NCI-H524 treated with DMSO at 0.1 percent for 48 hours (cell line): ENCODE data around the gene POP7.
"Not testable (repeated sequence)": the region's sequence is repeated elsewhere in the genome, so short reads cannot be mapped to it uniquely, and the experiment has no call there.

Source experiments
- DNase-seq: peaks from one replicate; lab custom pipeline; 2025; lab: John Stamatoyannopoulos, UW

Gene POP7

GRCh38 chr7:100723732-100724275 lies 17.9 kb downstream of the POP7 start:
- no peak for DNase-seq

GRCh38 chr7:100724364-100724763 lies 18.4 kb downstream of the POP7 start:
- DNase-seq = not testable (repeated sequence)

DNA sequence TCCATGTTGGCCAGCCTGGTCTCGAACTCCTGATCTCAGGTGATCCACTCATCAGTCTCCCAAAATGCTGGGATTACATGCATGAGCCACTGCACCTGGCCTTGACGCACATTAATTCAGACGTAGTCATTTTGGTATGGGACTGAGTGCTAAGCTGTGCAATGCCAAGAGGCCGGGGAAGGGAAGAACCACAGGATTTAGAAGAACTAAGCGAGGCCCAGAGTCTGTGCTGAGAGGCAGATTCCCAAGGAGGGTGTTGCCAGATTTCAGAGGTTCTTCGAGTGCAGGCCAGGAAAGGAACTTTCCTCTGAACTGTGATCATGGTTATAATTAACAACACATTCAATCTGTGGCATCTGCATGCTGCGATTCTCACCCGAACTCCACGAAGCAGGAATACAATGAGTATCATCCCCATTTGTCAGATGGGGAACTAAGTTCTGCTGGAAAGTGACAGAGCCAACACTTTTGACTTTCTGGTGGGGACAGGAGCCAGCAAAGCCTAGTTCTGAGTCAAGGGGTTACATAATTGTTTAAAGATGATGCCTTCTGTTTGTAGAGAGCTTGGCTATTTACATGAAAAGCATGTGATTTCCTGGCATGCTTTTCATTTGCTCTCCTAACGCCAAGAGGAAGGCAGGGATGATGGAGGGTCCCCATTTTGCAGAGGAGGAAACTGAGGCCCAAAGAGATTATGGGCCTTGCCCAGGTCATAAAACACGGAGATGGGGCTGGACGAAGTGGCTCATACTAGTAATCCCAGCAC lies 21.3 kb downstream of the POP7 start:
- no peak for DNase-seq

DNA sequence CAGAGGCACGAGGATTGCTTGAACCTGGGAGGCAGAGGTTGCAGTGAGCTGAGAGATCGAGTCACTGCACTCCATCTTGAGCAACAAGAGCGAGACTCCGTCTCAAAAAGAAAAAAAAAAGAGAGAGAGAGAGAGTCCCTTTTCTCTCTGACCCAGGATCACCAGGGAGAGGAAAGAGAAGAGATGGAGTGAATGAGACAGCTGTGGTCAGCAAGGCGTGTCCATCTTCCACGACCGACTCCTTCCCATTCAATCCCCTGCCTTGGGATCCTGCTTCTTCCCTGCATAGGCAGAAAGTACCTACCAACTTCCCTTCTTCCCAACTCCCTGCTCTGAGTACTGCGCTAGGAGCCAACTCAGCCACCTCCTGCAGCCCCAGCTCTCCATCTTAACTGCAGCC lies 22.3 kb downstream of the POP7 start:
- no peak for DNase-seq

DNA sequence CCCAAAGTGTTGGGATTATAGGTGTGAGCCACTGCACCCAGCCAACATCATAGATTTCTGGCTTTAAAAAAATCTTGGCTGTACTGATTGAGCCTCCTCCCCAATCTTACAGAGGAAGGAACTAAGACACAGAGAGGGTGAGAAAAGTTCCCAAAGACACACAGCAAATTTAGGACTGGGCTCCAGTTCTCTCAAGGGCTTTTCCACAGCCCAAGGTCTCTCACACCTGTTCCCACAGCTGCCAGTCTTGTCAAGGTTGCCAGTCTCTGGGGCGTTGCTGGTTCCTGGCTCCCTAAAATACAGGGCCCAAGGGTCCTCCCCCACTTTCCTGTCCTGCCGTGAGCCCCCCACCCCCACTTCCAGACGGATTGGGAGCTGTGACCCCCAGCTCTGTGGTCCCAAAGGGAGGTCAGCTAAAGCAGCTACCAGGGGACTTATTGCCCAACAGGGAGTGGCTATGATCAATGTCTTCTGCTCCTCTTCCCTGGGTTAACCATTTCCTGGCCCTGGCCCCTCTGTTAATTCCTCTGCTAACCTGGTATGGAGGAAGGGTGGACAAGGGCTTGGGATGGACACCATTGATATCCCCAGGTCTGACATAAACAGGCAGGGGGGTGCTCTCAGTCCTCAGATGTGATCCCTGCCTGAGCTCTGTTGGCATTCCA lies 24.3 kb downstream of the POP7 start:
- no peak for DNase-seq

DNA sequence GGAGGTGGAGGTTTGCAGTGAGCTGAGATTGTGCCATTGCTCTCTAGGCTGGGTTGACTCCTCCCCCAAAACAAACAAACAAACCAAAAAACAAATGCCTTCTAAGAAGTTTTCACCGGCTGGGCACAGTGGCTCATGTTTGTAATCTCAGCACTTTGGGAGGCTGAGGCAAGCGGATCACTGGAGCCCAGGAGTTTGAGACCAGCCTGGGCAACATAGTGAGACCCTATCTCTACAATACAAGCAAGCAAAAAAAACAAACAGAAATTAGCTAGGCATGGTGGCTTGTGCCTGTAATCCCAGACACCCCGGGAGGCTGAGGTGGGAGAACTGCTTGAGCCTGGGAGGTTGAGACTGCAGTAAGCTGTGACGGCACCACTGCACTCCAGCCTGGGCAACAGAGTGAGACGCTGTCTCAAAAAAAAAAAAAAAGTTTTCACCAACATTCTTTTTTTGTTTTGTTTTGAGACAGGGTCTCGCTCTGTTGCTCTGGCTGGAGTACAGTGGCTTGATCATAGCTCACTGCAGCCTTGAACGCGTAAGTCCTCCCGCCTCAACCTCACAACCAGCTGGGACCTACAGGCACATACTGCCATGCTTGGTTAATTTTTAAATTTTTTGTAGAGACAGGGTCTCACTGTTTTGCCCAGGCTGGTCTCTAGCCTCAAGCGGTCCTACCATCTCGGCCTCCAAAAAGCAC lies 26.2 kb downstream of the POP7 start:
- DNase-seq = no peak

- DNase-seq = no peak
Observed at GRCh38 chr7:100735730-100736129, 29.8 kb downstream of the POP7 start.

DNA sequence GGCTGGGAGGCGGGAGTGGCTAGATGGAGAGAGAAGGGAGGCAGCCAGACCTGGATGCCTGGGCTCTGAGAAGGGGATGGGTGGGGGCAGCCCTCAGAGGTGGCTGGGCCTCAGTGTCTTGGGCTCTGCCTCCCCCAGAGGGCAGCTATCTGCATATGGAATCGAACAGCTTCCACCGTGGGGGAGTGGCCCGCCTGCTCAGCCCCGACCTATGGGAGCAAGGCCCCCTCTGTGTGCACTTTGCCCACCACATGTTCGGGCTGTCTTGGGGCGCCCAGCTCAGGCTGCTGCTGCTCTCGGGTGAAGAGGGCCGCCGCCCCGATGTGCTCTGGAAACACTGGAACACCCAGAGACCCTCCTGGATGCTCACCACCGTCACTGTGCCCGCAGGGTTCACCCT lies 30.8 kb downstream of the POP7 start:
- no peak for DNase-seq

DNA sequence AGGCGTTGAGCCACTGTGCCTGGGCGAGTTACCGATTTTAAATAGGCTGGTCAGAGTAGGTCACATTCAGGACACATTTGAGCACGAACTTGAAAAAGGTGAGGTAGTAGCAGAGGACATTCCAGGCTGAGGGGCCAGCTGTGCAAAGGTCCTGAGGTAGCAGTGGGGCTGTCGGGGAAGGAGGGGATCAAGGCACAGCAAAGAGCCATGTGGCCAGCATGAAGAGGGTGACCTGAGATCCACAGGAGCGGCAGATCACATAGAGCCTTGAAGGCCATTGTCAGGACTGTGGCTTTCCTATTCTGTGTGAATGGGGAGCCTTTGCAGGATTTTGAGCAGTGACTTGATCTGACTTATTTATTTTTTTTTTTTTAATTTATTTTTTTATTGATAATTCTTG lies 34.0 kb downstream of the POP7 start:
- no peak for DNase-seq

DNA sequence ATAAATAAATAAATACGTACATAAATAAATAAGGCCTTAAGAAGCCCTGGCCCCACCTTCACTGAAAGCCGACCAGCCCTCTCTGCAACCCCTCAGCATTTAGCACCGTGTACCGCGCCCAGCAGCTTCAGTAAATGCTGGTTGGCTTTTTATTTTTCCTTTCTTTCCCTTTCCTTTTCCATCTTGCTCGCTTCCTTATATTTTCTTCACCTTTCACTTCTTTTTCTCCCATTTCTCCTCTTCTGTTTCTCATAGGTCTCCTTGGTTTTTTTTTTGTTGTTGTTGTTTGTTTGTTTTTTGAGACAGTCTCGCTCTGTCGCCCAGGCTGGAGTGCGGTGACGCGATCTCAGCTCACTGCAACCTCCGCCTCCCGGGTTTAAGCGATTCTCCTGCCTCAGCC lies 38.7 kb downstream of the POP7 start:
- no peak for DNase-seq

- DNase-seq = no peak
Observed at GRCh38 chr7:100745184-100745583, 39.3 kb downstream of the POP7 start.

DNA sequence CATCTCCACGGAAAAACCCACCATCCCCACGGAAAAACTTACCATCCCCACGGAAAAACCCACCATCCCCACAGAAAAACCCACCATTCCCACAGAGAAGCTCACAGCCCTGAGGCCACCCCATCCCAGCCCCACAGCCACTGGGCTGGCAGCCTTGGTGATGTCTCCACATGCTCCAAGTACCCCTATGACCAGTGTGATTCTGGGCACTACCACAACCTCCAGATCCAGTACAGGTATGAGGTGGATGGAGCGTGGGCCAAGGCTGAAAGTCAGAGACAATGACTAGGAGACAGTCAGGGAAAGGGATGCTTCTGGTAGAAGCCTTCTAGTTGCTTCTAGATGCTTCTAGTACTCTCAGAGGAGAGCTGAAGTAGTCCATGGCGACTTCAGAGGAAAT lies 47.1 kb downstream of the POP7 start:
- no peak for DNase-seq

DNA sequence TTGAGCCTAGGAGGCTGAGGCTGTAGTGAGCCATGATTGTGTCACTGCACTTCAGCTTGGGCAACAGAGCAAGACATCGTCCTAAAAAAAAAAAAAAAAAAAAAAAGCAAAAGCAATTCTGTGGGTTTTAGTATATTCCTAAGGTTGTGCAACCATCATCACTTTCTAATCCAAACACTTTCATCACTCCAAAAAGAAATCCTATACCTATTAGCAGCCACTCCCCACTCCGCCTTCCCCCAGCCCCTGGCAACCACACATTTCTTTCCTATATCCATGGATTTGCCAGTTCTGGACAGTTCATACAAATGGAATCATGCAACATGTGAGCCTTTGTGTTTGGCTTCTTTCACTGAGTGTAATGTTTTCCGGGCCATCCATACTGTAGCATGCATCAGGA lies 47.8 kb downstream of the POP7 start:
- DNase-seq = no peak
